NCI-H2029 (cell line): Measurements from ENCODE around the gene IQCF5.
"Not testable (repeated sequence)": the region's sequence is repeated elsewhere in the genome, so short reads cannot be mapped to it uniquely, and the experiment has no call there.

Source experiments
- DNase-seq: peaks from one replicate; lab custom pipeline; 2025; lab: John Stamatoyannopoulos, UW

The IQCF5 gene

GRCh38 chr3:51875501-51875900 lies at the start of gene IQCF5:
TSS of gene IQCF5 (minus strand) at chr3:51875601. CDS start at chr3:51875531, 70 bp downstream.
- DNase-seq = no peak

GRCh38 chr3:51921081-51921578 lies 45.7 kb upstream of the IQCF5 start:
- no peak for DNase-seq

- no peak for DNase-seq
Observed at GRCh38 chr3:51916418-51916817, 41.0 kb upstream of the IQCF5 start.

- DNase-seq = no peak
Observed at GRCh38 chr3:51908026-51908425, 32.6 kb upstream of the IQCF5 start.

GRCh38 chr3:51904034-51904823 lies 28.8 kb upstream of the IQCF5 start:
- DNase-seq = no peak

- DNase-seq = not testable (repeated sequence)
Observed at GRCh38 chr3:51902361-51902760, 27.0 kb upstream of the IQCF5 start.

GRCh38 chr3:51900043-51900442 lies 24.6 kb upstream of the IQCF5 start:
- not testable (repeated sequence) for DNase-seq

GRCh38 chr3:51897391-51897790 lies 22.0 kb upstream of the IQCF5 start:
- no peak for DNase-seq

GRCh38 chr3:51896607-51897305 lies 21.4 kb upstream of the IQCF5 start:
- no peak for DNase-seq

GRCh38 chr3:51894939-51895338 lies 19.5 kb upstream of the IQCF5 start:
- no peak for DNase-seq

GRCh38 chr3:51894391-51894790 lies 19.0 kb upstream of the IQCF5 start:
- no peak for DNase-seq

GRCh38 chr3:51891242-51892039 lies 16.0 kb upstream of the IQCF5 start:
- no peak for DNase-seq

GRCh38 chr3:51888463-51889105 lies 13.2 kb upstream of the IQCF5 start:
- DNase-seq = no peak

GRCh38 chr3:51887620-51888019 lies 12.2 kb upstream of the IQCF5 start:
- DNase-seq = no peak

- no peak for DNase-seq
Observed at GRCh38 chr3:51886447-51886846, 11.0 kb upstream of the IQCF5 start.

- no peak for DNase-seq
Observed at GRCh38 chr3:51879937-51880336, 4.5 kb upstream of the IQCF5 start.

- DNase-seq = no peak
Observed at GRCh38 chr3:51876186-51876585, 785 bp upstream of the IQCF5 start.

- no peak for DNase-seq
Observed at GRCh38 chr3:51874889-51875288, 512 bp downstream of the IQCF5 start.

GRCh38 chr3:51874411-51874810 lies 990 bp downstream of the IQCF5 start:
- DNase-seq = no peak

GRCh38 chr3:51873876-51874275 lies 1.5 kb downstream of the IQCF5 start:
- no peak for DNase-seq

GRCh38 chr3:51873253-51873766 lies 2.1 kb downstream of the IQCF5 start:
- no peak for DNase-seq

GRCh38 chr3:51869304-51869703 lies 6.1 kb downstream of the IQCF5 start:
- DNase-seq = no peak
